Measurements from ENCODE around the gene ZNF548. TPM values are rescaled to one million over a fixed set of nuclear protein-coding genes. Genes with fewer than 3 reads are reported as not detected.
A peak's percentile ranks its signal among the peaks of the same experiment; 100 is the strongest.

The ZNF548 gene
- total RNA-seq, 4 donors from 2014 or later: 11.7 to 35.9 (median 22.7) TPM

DNA sequence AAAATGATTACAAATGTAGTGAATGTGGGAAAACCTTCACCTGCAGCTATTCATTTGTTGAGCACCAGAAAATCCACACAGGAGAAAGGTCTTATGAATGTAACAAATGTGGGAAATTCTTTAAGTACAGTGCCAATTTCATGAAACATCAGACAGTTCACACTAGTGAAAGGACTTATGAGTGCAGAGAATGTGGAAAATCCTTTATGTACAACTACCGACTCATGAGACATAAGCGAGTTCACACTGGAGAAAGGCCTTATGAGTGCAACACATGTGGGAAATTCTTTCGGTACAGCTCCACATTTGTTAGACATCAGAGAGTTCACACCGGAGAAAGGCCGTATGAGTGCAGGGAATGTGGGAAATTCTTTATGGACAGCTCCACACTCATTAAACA is 9.2 kb downstream of the ZNF548 start:
- DNase-seq (ENCODE audit: low spot score): no peak
- ATAC-seq (ENCODE audit: low FRiP score): no peak
- TF ChIP-seq CTCF (IDR thresholded peaks at IDR 0.05): no peak

- no peak for DNase-seq (ENCODE audit: low spot score)
- TF ChIP-seq CTCF (IDR thresholded peaks at IDR 0.05): no peak
- ATAC-seq (ENCODE audit: low FRiP score): no peak
Measured at GRCh38 chr19:57403737-57404563, 14.3 kb downstream of the ZNF548 start.

GRCh38 chr19:57406516-57407123 is 17.0 kb downstream of the ZNF548 start:
- ATAC-seq (ENCODE audit: low FRiP score): peak; percentile 57
- DNase-seq (ENCODE audit: low spot score): peak; percentile 25
- no peak for TF ChIP-seq CTCF (IDR thresholded peaks at IDR 0.05)

GRCh38 chr19:57410877-57411671 is 21.4 kb downstream of the ZNF548 start, which contains the start of gene ZNF17:
TSS of gene ZNF17 (plus strand) at chr19:57411161. CDS start at chr19:57413616, 2,455 bp downstream.
- ATAC-seq (ENCODE audit: low FRiP score): peak; percentile 100
- no peak for TF ChIP-seq CTCF (IDR thresholded peaks at IDR 0.05)
- peak; percentile 91 for DNase-seq (ENCODE audit: low spot score)

DNA sequence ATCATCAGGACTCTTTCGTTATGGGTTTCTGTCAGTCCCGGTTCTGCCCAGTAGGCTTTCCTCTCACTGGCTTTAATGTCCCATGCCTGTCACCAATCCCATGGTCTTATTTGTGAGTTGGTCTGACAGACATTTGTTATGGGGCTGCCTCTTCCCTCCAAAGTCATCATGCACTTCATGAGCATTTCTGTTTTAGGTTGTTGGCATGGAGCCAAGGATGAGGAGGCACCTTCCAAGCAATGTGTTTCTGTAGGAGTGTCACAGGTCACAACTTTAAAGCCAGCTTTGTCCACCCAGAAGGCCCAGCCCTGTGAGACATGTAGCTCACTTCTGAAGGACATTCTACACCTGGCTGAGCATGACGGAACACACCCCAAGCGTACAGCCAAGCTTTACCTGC is 29.8 kb downstream of the ZNF548 start:
- DNase-seq (ENCODE audit: low spot score) (no peak), ATAC-seq (ENCODE audit: low FRiP score) (no peak)
- TF ChIP-seq CTCF (IDR thresholded peaks at IDR 0.05): no peak

GRCh38 chr19:57421037-57421436 is 31.4 kb downstream of the ZNF548 start:
- ATAC-seq (ENCODE audit: low FRiP score): no peak
- no peak for DNase-seq (ENCODE audit: low spot score)

More at GRCh38 chr19:57421037-57421436, 31.4 kb downstream of the ZNF548 start:
- no peak for TF ChIP-seq CTCF (IDR thresholded peaks at IDR 0.05)
